GM19240 (cell line): Measurements from ENCODE around the gene FAM187B.

Experiments used
- DNase-seq: peaks from one replicate; pipeline ENCODE4 v3.0.0; 2011; ENCODE audit warnings: low spot score; ENCODE audit not compliant: insufficient read length

The FAM187B gene

DNA sequence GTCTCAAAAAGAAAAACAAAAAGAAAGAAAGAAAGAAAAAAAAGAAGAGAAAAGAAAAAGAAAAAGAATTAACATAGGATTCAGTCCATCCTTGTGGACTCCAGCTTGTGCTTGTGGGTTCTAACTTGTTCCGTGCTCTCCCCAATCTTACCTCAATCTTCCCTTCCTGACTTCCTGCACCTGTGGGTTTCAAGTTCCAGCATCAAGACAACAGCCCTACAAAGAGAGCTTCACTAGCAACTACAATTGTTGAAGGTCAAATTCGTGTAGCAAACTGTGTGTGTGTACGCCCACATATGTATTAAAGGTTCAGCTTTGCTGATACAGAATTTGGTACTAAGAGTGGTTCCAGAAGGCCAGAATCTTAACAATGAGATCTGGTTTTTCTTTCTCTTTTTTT is 48.7 kb downstream of the FAM187B start:
- DNase-seq: no peak

DNA sequence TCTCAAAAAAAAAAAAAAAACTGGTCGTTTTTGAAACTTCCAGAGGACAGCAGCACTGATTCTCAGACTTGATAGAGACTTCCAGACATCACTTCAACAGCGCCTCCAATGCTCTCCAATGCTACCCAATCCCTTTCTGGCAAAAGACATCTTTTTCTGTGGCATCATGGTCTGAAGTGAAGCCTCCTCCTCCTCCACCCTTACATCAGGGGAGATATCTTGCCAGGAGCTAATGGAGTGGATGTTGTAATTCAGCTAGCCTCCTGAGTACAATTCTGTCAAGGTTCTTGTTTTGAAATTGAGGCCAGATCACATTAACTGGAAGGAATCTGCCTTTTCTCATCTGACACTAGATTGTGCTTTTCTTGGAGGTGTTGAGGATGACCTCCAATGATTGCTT is 49.8 kb downstream of the FAM187B start:
- no peak for DNase-seq

DNA sequence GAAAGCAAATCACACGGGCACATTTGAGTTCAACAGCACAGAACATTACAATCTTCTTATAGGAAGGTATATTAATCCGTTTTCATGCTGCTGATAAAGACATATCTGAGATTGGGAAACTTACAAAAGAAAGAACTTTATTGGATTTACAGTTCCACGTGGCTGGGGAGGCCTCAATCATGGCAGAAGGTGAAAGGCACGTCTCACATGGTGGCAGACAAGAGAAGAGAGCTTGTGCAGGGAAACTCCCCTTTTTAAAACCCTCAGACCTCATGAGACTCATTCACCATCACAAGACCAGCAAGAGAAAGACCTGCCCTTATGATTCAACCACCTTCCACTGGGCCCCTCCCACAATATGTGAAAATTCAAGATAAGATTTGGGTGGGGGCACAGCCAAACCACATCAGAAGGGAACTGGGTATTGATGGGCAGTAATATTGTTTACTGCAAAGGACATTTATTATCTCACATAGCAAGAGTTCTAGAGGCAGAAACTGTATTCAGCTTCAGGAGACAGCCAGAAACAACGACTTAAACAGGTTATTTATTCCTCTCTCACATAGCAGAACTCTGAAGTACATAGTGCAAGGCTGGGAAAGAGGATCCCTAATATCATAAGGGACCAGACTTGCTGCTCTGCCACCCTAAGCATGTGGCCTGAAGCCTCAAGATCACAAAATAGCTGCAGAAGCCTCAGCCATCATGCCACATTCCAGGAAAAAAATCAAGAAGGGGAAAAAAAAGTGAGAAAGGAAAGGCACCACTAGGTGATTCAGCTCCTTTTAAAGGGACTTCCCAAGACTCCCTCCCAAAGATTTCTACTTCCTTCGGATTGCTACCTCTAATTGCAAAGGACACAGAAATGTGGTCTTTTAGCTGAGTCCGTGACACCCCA is 50.9 kb downstream of the FAM187B start:
- no peak for DNase-seq

DNA sequence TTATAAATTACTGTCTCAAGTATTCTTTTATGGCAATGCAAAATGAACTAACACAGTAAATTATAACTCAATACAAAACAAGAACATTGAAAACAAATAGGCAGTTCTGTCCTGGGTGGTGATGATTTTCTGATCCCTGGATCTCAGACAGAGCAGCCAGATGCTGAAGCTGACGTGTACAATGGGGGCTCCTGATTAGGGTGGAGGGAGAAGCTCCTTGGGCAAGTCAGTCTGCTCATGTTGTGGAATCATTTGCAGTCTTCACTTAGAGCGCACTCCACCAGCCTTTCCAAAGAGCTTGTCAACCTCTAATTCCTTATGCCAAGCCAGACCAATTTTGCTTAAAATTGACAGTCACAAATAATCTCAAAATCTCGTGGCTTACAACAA is 52.4 kb downstream of the FAM187B start:
- no peak for DNase-seq
